SU-DHL-6 (cell line): ENCODE results near the gene VPREB1.

Experiments used
- H2AFZ ChIP-seq: fragments of 200-600 bp; sonication (generic); 2 replicates; pipeline ENCODE4 v1.6.1; 2014; ENCODE audit warnings: low read depth, mild to moderate bottlenecking, moderate library complexity, mixed read lengths, antibody characterized with exemption, low read length; ENCODE audit not compliant: severe bottlenecking
- H3F3A ChIP-seq: fragments of 200-600 bp; shearing (Covaris generic); 2 replicates; pipeline ENCODE4 v1.6.0; 2016; ENCODE audit warnings: antibody characterized with exemption, mild to moderate bottlenecking; ENCODE audit not compliant: insufficient read depth
- H3K27ac ChIP-seq: fragments of 200-600 bp; sonication (generic); 2 replicates; pipeline ENCODE4 v1.5.1; 2016; ENCODE audit warnings: low read depth, mild to moderate bottlenecking, low read length, moderate library complexity, mixed read lengths
- H3K27me3 ChIP-seq: fragments of 200-600 bp; sonication (generic), shearing (Covaris generic); 2 replicates; pipeline ENCODE4 v1.6.0; 2014; ENCODE audit warnings: mild to moderate bottlenecking, low read length
- H3K36me3 ChIP-seq: fragments of 200-600 bp; sonication (generic); 2 replicates; pipeline ENCODE4 v1.6.1; 2014; ENCODE audit warnings: mild to moderate bottlenecking, low read length, mixed read lengths
- H3K4me2 ChIP-seq: fragments of 300-600, 200-600 bp; shearing (Covaris generic), sonication (generic); 2 replicates; pipeline ENCODE4 v1.6.0; 2014; ENCODE audit warnings: low read length, low read depth, mild to moderate bottlenecking; ENCODE audit not compliant: poor library complexity, severe bottlenecking
- H3K4me3 ChIP-seq: fragments of 200-600 bp; sonication (generic); 2 replicates; pipeline ENCODE4 v1.5.1; 2014; ENCODE audit warnings: antibody characterized with exemption, low read length, mild to moderate bottlenecking, mixed read lengths; ENCODE audit not compliant: insufficient read depth, poor library complexity, severe bottlenecking
- H3K79me2 ChIP-seq: fragments of 200-600 bp; sonication (generic); 2 replicates; pipeline ENCODE4 v1.6.1; 2014; ENCODE audit warnings: mild to moderate bottlenecking, low read length, moderate library complexity; ENCODE audit not compliant: insufficient read depth
- H3K9ac ChIP-seq: fragments of 200-600 bp; sonication (generic); 2 replicates; pipeline ENCODE4 v1.7.0; 2014; ENCODE audit warnings: mild to moderate bottlenecking, low read length
- H3K9me2 ChIP-seq: fragments of 200-600 bp; sonication (generic); replicated peaks from 2 replicates; pipeline ENCODE4 v1.6.1; 2014; ENCODE audit warnings: low read length; ENCODE audit not compliant: insufficient read depth
- H3K9me3 ChIP-seq: fragments of 200-600 bp; sonication (generic); 2 replicates; pipeline ENCODE4 v1.6.1; 2014; ENCODE audit warnings: low read length, mixed read lengths; ENCODE audit not compliant: insufficient read depth
- H4K20me1 ChIP-seq: fragments of 200-600 bp; sonication (generic); 2 replicates; pipeline ENCODE4 v1.6.1; 2014; ENCODE audit warnings: low read depth, mild to moderate bottlenecking, antibody characterized with exemption, low read length, moderate library complexity, mixed read lengths
- CTCF ChIP-seq: fragments of 200-600 bp; sonication (generic); IDR thresholded peaks from one replicate; pipeline ENCODE4 v1.5.1; 2017; ENCODE audit warnings: antibody characterized with exemption, mild to moderate bottlenecking, low read length, moderate library complexity; ENCODE audit not compliant: insufficient read depth, poor library complexity, severe bottlenecking
- EZH2phosphoT487 ChIP-seq: fragments of 200-600 bp; sonication (generic), shearing (Covaris generic); conservative IDR thresholded peaks from 2 replicates; pipeline ENCODE4 v1.6.1; 2018; ENCODE audit warnings: mild to moderate bottlenecking, antibody characterized with exemption, low read length, moderate library complexity, mixed read lengths

The VPREB1 gene

GRCh38 chr22:22239311-22239939 lies 5.2 kb upstream of the VPREB1 start:
- Histone ChIP-seq H4K20me1 (no peaks in the 10 kb centered on the region), H3K27me3 (no peaks in the 10 kb centered on the region), H3K4me2 (no peak overlapping the region), H3K79me2 (no peaks in the 10 kb centered on the region), H2AFZ (no peak overlapping the region), H3K27ac (no peak overlapping the region), H3K4me3 (no peak overlapping the region), H3F3A (no peaks in the 10 kb centered on the region), H3K36me3 (no peaks in the 10 kb centered on the region), H3K9me3 (no peaks in the 10 kb centered on the region), H3K9me2 (no peaks in the 10 kb centered on the region), H3K9ac (no peak overlapping the region)
- TF ChIP-seq EZH2phosphoT487 (no peak), CTCF (no peak)

- Histone ChIP-seq H4K20me1 (no peaks in the 10 kb centered on the region), H3K27ac (no peak overlapping the region), H3K79me2 (no peaks in the 10 kb centered on the region), H2AFZ (no peak overlapping the region), H3K27me3 (no peaks in the 10 kb centered on the region), H3K36me3 (no peaks in the 10 kb centered on the region), H3K4me3 (no peak overlapping the region), H3F3A (peaks cover 5% of the 10 kb centered on the region; the same call in 1 of the 2 replicates), H3K4me2 (no peak overlapping the region), H3K9me2 (no peaks in the 10 kb centered on the region), H3K9me3 (no peaks in the 10 kb centered on the region), H3K9ac (no peak overlapping the region)
- TF ChIP-seq EZH2phosphoT487 (no peak), CTCF (no peak)
These were observed 3.1 kb upstream of the VPREB1 start for GRCh38 chr22:22241554-22241898.

DNA sequence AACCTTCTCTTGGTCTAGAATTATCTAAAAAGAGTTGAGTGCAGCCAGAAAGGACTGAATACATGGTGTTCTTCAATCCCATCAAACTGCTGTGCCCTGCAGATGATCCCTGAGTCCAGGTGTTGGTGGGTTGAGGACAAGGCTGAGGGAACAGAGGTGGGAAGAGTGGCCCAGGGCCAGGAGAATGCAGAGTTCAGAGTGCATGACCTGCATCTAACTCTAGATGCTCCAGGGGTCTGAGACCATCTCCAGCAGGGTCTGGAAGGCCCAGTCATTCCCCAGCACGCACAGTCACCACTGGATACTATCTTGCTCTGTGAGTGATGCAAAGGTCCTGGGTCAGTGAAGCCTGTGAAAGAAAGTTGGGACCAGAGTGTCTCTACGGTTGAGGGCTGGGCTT lies 2.1 kb upstream of the VPREB1 start:
- no peaks in the 10 kb centered on the region for H3K27me3 ChIP-seq
- H3F3A ChIP-seq: peaks cover 5% of the 10 kb centered on the region; the same call in 1 of the 2 replicates
- H3K36me3 ChIP-seq: no peaks in the 10 kb centered on the region
- no peak overlapping the region for H2AFZ ChIP-seq
- no peak for TF ChIP-seq EZH2phosphoT487
- TF ChIP-seq CTCF: no peak
- H4K20me1 ChIP-seq: no peaks in the 10 kb centered on the region
- H3K9me3 ChIP-seq: no peaks in the 10 kb centered on the region
- no peaks in the 10 kb centered on the region for H3K9me2 ChIP-seq
- H3K79me2 ChIP-seq: no peaks in the 10 kb centered on the region
- no peak overlapping the region for H3K27ac ChIP-seq
- no peak overlapping the region for H3K4me3 ChIP-seq
- H3K9ac ChIP-seq: no peak overlapping the region
- no peak overlapping the region for H3K4me2 ChIP-seq
